Measurements from ENCODE around the gene MAD1L1.

GRCh38 chr7:1823376-1824150 is 409.2 kb downstream of the MAD1L1 start:
- TF ChIP-seq CTCF (IDR thresholded peaks at IDR 0.05; ENCODE audit: low read depth, low read length, poor library complexity, severe bottlenecking): no peak
- no peak for TF ChIP-seq EZH2phosphoT487 (IDR thresholded peaks at IDR 0.05; ENCODE audit: borderline replicate concordance, low read length)
